ENCODE results near the gene COX18.

DNA sequence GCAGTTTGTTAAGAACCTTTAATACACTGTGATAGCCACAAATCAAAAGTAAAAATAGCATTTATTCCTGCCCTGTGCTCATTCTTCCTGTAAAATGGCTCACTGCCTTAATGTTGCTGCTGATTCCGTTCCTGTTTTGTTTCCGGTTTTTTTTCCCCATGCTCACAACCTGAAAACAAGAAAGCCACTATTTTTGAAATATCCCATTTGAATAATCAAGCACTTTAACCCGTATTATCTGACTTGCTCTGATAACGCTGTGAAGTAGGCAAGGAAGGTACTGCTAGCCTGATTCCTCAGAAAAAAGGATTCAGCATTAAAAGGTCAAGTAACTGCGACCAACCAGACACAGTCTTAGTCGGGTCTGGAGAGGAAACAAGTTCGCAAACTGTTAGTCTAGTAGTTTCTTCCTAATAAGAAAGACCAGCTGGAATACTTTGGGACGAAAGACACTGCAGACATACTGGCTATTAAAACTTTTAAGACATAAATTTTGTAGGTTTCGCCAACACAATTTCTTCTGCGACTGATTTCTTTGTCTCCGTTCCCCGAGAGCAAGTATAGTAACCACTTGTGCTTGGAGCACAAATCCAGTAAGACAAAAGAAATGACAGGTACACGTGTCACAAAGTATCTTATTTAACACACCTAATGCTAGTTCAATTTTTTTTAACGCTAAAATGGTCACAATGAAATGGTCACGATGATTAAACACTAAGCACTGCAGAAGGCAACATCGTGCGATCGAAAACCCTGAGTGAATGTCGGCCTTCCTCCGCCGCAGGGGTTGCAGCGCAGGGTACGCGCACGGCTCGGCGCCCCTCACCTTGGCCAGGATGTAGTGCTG lies 802 bp downstream of the COX18 start:
- TF ChIP-seq, protein P1, sequence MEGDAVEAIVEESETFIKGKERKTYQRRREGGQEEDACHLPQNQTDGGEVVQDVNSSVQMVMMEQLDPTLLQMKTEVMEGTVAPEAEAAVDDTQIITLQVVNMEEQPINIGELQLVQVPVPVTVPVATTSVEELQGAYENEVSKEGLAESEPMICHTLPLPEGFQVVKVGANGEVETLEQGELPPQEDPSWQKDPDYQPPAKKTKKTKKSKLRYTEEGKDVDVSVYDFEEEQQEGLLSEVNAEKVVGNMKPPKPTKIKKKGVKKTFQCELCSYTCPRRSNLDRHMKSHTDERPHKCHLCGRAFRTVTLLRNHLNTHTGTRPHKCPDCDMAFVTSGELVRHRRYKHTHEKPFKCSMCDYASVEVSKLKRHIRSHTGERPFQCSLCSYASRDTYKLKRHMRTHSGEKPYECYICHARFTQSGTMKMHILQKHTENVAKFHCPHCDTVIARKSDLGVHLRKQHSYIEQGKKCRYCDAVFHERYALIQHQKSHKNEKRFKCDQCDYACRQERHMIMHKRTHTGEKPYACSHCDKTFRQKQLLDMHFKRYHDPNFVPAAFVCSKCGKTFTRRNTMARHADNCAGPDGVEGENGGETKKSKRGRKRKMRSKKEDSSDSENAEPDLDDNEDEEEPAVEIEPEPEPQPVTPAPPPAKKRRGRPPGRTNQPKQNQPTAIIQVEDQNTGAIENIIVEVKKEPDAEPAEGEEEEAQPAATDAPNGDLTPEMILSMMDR (IDR thresholded peaks at IDR 0.05 in 4 of 5, conservative IDR thresholded peaks at IDR 0.05 in 1 of 5): no peak
- no peak for TF ChIP-seq POLR2A (IDR thresholded peaks at IDR 0.05)

Data from gastrocnemius medialis (tissue), 4 donors.